Lower leg skin (tissue), 4 donors: ENCODE results near the gene IFFO2. TPM values are rescaled to one million over a fixed set of nuclear protein-coding genes. Genes with fewer than 3 reads are reported as not detected.

Experiments
- DNase-seq, 2 donors: peaks; one replicate each; pipeline ENCODE4 v3.0.0-alpha.2; 2019; ENCODE audit warnings: low spot score in 2 of 2
- H3K4me3 ChIP-seq: fragments of 200-600 bp; sonication (generic); 2 replicates; pipeline ENCODE4 v1.5.1; 2017; ENCODE audit warnings: mild to moderate bottlenecking, low read depth; ENCODE audit not compliant: poor library complexity, severe bottlenecking
- POLR2A ChIP-seq, 2 donors: fragments of 450-650 bp; IDR thresholded peaks; one replicate each; pipeline ENCODE4 v1.6.1; 2016 to 2017; ENCODE audit warnings: antibody characterized with exemption in 2 of 2, mild to moderate bottlenecking in 1 of 2, moderate library complexity in 1 of 2
- WGBS, 2 donors: methylation state at CpG; one replicate each; pipeline ENCODE4 v1.1.5; 2018; 5-methylcytosine and 5-hydroxymethylcytosine counted together
- intact Hi-C: fragments of 100-400 bp; cut with DNase I; formaldehyde crosslinking; loops from one replicate; pipeline ENCODE4 v1.15.0; 2023; ENCODE audit warnings: low total_unique reads
- total RNA-seq, 4 donors: library from RNA; depleted of rRNA; stranded (reverse); fragments of >200 nt; gene quantifications; one replicate each; pipeline ENCODE4 v1.1.0, GENCODE V29; 2016
- TF ChIP-seq, protein P1 (sequence below), 3 donors: fragments of 450-650 bp; IDR thresholded peaks; one replicate each; pipeline ENCODE4 v1.5.1; 2016; ENCODE audit warnings: antibody characterized with exemption in 3 of 3, mild to moderate bottlenecking in 3 of 3, moderate library complexity in 2 of 3

The IFFO2 gene
- total RNA-seq, 4 donors from 2014 or later, result 317 to 562 (median 451) TPM

DNA sequence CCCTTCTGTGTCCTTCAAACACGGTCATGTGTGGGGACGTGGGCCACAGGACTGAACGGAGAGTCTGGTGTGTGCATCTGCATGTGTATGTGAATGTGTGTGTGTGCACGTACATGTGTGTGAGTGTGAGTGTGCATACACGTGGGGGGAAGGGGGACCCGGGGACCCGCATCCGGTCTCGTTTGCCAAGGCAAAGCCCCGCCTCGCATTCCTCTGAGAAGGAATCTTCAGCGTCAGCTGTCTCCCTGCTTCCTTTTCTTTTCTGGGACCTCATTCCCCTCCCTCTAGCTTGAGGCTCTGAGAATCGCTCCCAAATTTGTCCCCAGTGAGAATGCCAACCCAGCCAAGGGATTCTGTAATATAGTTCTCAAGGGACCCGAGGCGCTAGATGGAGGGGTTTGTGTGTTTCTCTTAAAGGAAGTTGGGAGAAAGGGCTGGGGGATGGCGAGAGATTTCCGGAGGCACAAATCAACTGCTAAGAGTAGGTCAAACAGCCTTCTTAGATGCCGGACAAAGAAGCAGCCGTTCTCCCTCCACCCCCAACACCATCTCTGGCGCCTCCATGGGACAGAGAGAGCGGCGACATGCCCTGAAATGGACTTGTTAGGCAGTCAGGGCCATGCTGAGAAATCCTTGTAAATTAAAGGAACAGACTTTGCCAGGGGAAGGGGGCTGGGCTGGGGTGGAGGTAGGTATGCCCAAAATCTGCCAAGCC is 6.6 kb downstream of the IFFO2 start:
- 2 to 5% methylated on average over 22 of the region's 22 CpGs for WGBS, 2 donors
- intact Hi-C loops, result loop anchor here (5.0 kb wide), 1 partner anchor 132 kb away; no protein-coding TSS in a partner anchor
- TF ChIP-seq, protein P1, sequence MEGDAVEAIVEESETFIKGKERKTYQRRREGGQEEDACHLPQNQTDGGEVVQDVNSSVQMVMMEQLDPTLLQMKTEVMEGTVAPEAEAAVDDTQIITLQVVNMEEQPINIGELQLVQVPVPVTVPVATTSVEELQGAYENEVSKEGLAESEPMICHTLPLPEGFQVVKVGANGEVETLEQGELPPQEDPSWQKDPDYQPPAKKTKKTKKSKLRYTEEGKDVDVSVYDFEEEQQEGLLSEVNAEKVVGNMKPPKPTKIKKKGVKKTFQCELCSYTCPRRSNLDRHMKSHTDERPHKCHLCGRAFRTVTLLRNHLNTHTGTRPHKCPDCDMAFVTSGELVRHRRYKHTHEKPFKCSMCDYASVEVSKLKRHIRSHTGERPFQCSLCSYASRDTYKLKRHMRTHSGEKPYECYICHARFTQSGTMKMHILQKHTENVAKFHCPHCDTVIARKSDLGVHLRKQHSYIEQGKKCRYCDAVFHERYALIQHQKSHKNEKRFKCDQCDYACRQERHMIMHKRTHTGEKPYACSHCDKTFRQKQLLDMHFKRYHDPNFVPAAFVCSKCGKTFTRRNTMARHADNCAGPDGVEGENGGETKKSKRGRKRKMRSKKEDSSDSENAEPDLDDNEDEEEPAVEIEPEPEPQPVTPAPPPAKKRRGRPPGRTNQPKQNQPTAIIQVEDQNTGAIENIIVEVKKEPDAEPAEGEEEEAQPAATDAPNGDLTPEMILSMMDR (IDR thresholded peaks at IDR 0.05), result no peak
- TF ChIP-seq POLR2A (IDR thresholded peaks at IDR 0.05), result no peak
- DNase-seq, result peak in 1 of 2 donors; percentile 92
- H3K4me3 ChIP-seq, result peak overlapping the region; percentile 1

DNA sequence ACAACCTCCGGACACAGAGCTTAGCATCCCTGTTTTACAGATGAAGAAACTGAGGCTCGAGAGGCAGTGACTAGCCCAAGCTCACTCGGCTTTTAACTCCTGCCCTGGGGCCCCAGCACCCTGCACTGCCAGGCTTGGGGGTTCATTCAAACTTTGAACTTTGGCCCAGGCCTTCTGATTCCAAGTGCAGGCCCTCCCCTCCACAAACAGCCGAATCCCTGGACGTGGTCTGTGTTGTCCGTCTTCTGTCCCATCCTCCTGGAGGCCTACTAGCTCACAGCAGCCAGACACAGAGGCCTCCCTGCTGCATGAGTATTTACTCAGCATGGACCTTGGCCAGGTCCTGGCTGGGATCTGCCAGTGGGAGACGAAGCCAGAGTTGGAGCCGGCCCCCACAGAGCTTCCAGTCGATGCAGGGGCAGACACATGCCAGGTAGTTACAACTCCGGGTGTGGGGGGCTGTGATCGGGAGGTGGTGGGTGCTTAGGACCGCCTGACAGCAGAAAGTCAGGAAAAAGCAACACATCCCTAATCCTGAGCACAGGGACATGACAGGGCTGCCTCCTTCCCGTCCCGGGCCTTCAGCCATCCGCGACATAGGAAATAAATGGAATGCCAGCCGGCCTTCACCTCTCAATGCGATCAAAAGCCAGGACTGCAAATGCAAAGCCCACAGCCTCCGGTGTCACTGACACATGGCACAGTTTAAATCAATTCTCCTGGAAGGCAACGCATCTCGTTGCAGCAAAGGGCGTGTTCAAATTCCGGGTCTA is 7.4 kb downstream of the IFFO2 start:
- no peak overlapping the region for H3K4me3 ChIP-seq
- TF ChIP-seq, protein P1 (IDR thresholded peaks at IDR 0.05), result no peak
- DNase-seq, result peak in 1 of 2 donors; percentile 92
- intact Hi-C loops, result loop anchor here (5.0 kb wide), 1 partner anchor 133 kb away; no protein-coding TSS in a partner anchor
- WGBS, 2 donors, result 22 to 39% methylated on average over 22 to 23 of the region's 23 CpGs

DNA sequence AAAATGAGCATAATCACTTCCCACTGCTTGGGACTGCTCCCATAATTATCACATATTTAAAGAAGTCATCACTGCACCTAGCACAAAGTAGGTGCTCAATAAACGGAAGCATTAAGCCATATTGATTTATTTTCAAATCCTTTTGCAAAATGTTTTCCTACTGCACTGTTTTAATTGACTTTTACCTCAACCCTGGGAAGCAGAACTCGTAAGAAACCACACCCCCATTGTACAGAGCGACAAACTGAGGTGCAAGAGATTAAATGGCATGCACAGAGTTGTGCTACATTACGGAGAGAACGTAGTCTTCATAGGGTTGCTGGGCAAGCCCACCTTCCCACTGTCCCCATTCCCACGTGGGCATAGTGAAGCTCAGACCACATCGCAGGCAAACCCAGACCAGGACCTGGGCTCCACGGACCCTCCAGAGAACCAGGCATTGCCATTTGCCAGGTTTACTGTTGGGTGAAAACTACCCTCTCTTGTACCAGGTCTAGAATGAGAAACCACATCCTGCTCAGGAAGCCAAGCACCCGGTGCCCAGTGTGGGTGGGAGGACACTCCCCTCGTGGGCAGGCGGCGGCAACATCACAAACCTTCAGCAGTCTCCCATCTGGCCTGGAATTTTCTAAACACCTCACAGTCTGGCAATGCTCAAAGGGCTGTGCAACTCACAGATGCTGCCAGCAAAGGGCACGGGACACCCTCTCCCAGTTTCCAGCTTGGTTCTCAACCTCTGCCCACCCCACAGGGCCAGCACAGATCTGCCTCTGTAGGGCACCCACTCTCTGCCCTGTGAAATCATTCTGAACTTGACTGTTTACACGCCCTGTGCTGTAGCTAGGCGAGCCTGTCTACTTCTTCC is 8.2 kb downstream of the IFFO2 start:
- 40 to 43% methylated on average over 14 to 15 of the region's 15 CpGs for WGBS, 2 donors
- no peak for DNase-seq
- no peak overlapping the region for H3K4me3 ChIP-seq
- intact Hi-C loops, result loop anchor here (5.0 kb wide), 1 partner anchor 134 kb away; no protein-coding TSS in a partner anchor
- no peak for TF ChIP-seq POLR2A (IDR thresholded peaks at IDR 0.05)
- TF ChIP-seq, protein P1 (IDR thresholded peaks at IDR 0.05), result no peak

DNA sequence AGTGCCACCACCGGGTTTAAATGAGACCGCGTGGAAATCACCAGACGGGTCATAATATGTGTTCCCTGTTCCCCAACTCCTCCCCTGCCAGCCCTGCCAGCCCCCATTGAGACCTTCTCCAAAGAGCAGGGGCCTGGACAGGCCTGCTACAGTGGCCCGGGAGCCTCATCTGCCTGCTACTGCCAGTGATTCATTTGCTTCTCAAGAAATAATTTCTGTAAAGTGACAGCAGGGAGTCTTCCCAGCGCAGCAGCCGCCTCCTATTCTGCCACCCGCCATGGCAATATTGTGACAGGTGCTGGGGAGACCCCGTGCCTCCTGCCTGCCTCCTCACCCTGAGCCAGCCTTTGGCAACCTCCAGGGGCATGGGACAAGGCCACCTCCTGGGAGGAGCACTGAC is 8.9 kb downstream of the IFFO2 start:
- no peak overlapping the region for H3K4me3 ChIP-seq
- intact Hi-C loops, result loop anchor here (5.0 kb wide), 1 partner anchor 135 kb away; no protein-coding TSS in a partner anchor
- WGBS, 2 donors, result 54 to 62% methylated on average over 8 to 9 of the region's 9 CpGs
- no peak for DNase-seq
- no peak for TF ChIP-seq POLR2A (IDR thresholded peaks at IDR 0.05)
- TF ChIP-seq, protein P1 (IDR thresholded peaks at IDR 0.05), result no peak

DNA sequence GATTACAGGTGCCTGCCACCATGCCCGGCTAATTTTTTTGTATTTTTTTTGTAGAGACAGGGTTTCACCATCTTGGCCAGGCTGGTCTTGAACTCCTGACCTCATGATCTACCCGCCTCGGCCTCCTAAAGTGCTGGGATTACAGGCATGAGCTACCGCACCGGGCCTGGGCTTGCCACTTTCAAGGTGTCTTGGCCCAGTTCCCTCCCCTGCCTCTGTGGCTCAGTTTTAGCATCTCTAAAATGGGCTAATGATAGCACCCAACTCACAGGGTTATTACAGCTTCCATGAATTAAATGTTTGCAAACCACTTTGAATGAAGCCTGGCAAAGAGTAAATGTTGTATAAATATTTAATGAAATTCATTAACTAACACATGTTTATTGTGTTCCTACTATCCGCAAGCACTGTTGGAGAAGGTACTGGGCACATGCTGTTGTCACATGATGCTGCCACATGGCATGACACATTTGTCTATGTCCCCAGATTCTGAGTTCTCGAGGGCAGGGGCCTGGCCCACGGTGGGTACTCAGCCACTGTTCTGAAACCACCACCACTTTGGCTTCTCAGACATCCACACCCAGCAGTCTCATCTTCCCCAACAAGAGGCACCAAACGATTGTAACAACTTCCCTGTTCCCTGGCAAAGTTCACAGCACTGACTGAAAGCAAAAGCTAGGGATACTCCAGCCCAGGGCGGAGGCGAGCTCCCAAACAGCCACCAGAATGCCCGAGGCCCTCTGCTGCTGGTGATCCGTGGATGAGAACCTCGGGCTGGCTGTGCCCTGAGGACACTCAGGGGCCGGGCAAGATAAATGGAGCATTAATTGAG is 9.7 kb downstream of the IFFO2 start:
- WGBS, 2 donors, result 35 to 38% methylated on average over 12 to 14 of the region's 15 CpGs
- no peak for DNase-seq

More for the DNA sequence above, 9.7 kb downstream of the IFFO2 start:
- intact Hi-C loops, result loop anchor here (5.0 kb wide), 1 partner anchor 136 kb away; no protein-coding TSS in a partner anchor
- H3K4me3 ChIP-seq, result no peak overlapping the region
- TF ChIP-seq, protein P1 (IDR thresholded peaks at IDR 0.05), result no peak
- TF ChIP-seq POLR2A (IDR thresholded peaks at IDR 0.05), result no peak
